Stimulated activated CD8-positive, alpha-beta memory T cell treated with anti-CD3 and anti-CD28 coated beads, Interleukin-15, amount 100 ng/mL, for 1 hour (primary cell): ENCODE results near the gene CD300LB.
"Not testable (repeated sequence)": the region's sequence is repeated elsewhere in the genome, so short reads cannot be mapped to it uniquely, and the experiment has no call there.

Source experiments
- DNase-seq: peaks from one replicate; pipeline ENCODE4 v3.0.0-alpha.2; 2020; ENCODE audit warnings: low read depth

Gene CD300LB

GRCh38 chr17:74531231-74531761, at the start of gene CD300LB:
CD300LB (minus strand) TSS chr17:74531475; CDS start chr17:74531350, 125 bp downstream.
- DNase-seq: no peak

GRCh38 chr17:74579900-74580299, 48.6 kb upstream of the CD300LB start:
- no peak for DNase-seq

GRCh38 chr17:74578979-74579378, 47.7 kb upstream of the CD300LB start:
- DNase-seq: no peak

DNA sequence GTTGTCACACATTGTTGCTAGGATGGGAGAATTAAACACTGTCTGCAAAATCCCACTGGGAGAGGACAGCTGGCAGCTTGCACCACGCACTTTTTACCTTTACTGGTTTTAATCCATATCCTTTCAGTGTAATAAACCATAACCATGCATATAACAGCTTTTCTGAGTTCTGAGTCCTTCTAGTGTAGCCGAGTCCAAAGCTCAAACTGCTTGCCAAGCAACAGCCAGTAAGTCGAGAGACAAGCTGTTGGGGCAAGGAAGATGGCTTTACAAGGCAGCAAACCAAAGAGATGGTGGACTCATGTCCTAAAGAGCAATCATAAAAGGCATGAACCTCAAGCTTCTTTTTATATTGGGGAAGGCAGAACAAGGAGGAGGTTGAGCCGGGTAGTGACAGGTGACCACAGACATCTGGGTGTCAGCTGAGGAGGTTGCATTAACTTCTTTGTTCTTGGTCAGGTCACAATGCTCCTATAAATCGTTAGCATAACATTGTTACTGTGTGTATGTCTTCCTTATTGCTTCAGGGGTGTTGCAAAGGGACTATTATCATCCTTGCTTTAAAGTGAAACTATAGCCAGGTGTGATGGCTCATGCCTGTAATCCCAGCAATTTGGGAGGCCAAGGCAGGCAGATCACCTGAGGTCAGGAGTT, 43.3 kb upstream of the CD300LB start:
- no peak for DNase-seq

GRCh38 chr17:74573635-74574034, 42.4 kb upstream of the CD300LB start:
- not testable (repeated sequence) for DNase-seq

DNA sequence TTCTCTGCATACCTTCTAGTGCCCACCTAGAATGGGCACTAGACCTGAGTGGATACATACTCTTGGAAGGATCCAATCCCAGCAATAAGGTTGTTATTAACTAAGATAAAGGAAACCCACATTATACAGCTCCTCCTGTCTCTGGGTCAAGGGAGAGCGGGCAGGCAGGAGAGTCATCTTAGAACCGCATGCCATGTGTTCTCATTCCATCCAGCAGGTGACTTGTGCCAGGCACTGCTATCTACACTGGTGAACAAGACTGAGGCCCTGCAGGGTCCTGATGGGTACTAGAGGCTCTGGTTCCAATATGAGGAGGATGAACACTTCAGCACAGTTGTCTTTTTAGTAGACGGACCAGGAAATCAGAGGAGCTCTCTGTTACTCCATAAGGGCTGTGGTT, 41.9 kb upstream of the CD300LB start:
- DNase-seq: no peak

DNA sequence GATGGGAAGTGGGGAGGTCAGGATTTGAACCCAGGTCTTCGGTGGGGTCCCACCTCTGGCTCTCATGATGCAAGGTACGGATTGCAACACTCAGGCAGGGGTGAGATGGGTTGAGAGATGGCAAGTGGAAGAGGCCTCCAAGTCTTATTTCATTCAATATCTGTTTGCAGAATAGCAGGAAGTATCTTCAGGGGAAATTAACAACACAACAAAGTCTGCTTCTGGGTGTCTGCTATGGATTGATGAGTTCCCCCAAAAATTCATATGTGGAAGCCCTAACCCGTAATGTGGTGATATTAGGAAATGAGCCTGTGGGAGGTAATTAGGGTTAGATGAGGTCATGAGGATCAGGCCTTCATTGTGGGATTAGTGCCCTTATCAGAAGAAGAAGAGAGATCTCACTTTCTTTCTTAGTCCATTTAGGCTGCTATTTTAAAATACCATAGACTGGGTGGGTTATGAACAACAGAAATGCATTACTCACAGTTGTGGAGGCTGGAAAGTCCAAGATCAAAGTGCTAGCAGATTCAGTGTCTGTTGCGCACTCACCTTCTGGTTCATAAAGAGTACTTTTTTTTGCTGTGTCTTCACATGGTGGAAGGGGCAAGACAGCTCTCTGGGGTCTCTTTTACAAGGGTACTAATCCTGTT, 40.5 kb upstream of the CD300LB start:
- DNase-seq: no peak

DNA sequence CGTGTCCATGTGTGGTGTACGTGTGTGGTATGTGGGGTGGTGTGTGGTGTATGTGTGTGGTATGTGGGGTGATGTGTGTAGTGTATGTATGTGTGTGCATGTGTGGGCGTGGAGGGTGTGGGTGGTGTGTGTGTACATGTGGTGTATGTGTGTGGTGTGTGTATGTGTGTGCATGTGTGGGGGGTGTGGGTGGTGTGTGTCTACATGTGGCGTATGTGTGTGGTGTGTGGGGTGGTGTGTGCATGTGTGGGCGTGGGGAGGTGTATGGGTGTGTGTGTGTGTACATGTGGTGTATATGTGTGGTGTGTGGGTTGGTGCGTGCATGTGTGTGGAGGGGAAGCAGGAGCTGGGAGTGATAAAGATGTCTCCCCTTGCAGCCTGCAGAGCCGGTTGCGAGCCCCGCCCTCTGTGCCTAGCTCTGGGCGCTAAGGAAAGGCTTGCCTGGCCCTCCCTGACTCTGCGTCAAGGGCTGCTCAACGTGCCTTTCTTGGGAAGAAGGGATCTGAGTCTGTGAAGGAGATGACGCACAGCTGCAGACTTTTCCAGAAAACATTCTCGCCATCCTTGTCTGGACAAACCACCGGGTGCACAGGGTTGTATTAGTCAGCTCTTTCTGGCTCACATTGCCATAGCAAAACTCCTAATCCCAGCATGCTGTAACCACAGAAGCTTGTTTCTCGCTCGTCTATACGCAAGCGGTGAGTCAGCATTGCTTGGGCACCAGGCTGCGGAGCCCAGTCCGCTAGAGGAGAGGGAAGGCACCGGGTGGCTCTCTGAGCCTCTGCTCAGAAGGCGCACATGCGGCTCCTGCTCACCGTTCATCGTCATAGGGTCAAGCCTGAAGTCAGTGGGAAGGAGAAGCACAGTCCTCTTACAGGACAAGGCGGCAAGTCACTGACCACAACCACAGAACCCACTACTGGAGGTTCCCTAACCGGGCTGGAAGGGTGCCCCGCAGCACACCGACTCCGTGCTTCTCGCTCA, 38.0 kb upstream of the CD300LB start:
- no peak for DNase-seq

- DNase-seq: no peak
These were observed 37.0 kb upstream of the CD300LB start for GRCh38 chr17:74568106-74568873.

DNA sequence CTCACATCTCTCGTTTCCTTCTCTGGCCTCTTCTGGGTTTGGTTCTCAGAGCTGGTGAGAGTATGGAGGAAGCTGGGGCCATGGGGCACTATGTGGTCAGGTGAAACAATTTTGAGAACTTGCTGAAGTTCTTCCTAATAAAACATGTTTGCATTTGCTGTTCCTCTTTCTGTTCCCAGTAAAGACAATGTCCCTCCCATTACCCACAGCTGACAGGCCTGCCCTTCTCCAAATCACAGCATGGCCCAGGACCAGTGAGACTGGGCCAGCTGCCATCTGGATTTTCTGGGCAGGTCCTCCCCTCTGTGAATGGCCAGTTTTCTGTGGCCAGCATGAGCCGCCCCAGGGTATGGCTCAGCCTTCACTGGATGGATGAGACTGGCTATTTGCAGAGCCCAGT, 36.1 kb upstream of the CD300LB start, which contains the start of gene CD300H:
TSS of gene CD300H (minus strand) at position 113 of the 400 bp plus-strand sequence.
- DNase-seq: no peak

DNA sequence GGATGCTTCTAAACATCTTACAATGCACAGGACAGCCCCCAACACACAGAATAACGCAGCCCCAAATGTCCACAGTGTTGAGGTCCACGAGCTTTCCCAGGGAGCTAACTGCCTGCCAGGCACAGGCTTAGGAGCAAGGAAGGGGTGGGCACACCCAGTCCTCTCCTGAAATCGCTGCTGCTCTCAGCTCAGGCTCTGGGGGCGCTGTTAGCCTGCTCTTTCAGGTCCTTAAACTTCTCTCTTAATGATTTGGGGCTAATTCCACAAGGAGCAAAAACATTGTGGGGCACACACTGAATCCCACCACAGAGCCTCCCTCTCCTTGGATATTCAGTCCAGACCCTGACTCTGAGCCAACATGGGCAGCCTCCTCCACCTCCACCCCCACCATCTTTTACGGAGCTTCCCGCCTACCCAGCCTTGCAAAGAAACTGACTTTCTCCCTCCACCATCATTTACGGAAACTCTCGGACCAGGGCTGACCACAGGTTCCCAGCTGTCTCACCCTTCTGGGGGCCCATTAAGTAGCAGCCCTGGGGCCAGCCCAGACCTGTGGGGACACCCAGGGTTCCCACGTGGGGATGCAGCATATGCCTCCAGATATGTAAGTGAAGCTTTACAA, 35.0 kb upstream of the CD300LB start:
- no peak for DNase-seq

DNA sequence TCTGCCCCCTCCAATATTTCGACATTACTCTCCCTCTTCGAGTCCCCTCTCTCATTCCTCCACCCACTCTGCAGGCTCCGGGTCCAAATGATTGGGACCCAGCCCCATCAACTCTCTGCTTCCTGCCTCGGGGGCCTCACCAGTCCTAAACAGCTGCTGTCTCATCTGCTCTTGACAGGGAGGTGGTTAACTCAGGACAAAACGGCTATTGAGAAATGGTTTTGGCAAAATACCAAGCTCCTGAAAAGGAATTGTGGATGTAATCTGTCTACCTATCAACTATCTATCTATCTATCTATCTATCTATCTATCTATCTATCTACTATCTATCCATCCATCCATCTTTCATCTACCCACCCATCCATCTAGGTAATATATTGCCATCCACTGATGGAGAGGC, 33.9 kb upstream of the CD300LB start:
- DNase-seq: no peak

- no peak for DNase-seq
These were observed 32.1 kb upstream of the CD300LB start for GRCh38 chr17:74563358-74563757.

- no peak for DNase-seq
These were observed 30.3 kb upstream of the CD300LB start for GRCh38 chr17:74561586-74561985.

DNA sequence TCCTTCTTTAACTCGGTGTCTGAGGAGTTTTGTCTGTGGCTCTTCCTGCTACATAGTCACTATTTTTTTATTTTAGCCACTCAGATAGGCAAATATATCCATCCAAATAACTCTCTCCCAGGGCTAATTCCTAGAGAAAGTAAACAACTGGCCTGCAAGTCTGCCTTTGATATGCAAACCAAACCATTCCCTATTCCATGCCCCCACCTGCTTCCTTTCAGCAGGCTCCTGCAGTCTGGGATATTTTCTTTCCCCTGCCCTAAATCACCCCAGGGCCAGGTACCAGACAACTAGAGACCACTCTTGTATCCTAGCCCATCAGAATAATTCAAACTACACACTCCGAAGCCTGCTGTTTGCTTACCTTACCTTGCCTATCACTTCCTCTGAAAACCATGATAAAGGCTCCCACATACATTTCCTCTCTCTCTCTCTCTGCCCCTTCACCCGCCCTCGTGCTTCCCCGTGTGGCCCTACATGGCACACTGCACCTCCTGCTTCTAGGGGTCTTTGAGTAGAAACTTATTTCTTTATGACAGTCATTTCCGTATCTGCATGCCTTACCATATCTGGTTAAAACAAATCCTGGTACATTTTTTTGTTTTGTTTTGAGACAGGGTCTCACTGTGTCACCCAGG, 27.7 kb upstream of the CD300LB start:
- no peak for DNase-seq

DNA sequence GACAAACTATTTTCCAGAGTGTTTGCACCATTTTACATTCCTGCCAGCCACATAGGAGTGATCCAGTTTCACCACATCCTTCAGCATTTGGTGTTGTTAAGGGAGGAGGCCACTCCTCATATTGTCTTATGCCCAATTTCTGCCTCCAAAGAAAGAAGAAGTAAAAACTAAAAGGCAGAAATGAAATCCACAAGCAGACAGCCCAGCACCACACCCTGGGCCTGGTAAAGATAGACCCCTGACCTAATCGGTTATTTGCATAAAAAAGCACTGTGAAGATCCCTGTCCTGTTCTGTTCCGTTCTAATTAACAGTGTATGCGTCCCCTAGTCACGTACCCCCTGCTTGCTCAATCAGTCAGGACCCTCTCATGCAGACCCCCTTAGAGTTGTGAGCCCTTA, 27.1 kb upstream of the CD300LB start:
- DNase-seq: not testable (repeated sequence)

DNA sequence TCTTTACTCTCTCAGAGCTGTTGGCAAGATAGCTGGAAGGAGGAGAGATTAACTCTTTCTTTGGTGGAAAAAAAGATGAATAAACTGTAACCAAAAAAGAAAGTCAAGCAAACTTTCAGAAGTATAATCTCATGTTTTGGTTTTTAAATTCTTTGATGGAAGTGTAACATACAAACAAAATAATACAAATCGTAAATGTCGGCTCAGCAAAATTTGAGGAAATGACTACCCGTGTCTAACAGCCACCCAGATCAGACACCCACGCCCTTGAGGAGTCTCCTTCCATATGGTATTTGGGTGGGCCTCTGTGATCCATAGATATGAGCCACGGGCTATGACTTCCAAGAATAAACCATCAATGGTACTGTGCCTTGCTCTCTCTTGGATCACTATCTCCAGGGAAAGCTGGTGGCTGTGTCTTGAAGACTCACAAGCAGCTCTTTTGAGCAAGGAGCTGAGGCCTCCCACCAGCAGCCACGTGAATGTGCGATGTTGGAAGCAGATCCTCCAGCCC, 24.2 kb upstream of the CD300LB start:
- DNase-seq: no peak

DNA sequence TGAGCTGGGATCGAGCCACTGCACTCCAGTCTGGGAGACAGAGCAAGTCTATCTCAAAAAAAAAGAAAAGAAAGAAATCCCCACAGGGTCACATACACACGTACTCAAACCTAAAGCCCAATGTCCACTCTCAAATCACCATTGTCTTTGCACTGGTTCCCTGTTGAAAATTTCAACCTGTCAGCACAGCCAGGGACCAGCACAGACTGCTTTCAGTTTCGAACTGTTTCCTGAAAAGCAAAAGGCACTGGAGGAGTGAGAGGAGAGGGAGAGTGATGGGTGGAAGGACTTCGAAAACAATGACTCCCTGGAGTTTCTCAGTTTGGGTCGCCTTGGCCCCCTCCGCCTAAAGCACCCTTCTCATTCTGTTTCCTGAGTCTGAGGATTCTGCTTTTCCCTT, 23.6 kb upstream of the CD300LB start:
- DNase-seq: no peak

GRCh38 chr17:74552037-74552436, 20.8 kb upstream of the CD300LB start:
- DNase-seq: no peak

DNA sequence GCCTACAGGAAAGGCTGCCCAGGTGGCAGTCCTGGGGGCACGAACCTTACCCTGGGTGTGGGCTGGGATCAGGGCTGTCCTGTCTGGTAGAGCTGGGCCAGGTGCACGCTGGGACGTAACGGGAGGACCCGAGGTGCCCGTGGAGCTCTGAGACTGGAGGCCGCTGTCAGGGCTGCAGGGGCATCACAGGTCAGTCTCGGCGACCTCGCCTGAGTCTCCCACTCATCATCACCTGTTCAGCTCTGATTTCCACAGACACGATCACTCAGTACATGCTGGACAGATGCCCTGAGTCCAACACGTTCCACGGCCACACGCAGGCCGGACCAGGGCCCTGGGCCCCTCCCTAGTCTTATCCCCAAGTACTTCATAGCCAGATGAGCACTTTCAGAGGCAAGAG, 19.3 kb upstream of the CD300LB start:
- no peak for DNase-seq
